DND-41 (cell line): ENCODE results near the gene RNLS.

Experiments used
- CTCF ChIP-seq: IDR thresholded peaks from 2 replicates; pipeline ENCODE4 v1.5.1; 2012; ENCODE audit warnings: borderline replicate concordance, low read length, moderate library complexity, mild to moderate bottlenecking; ENCODE audit not compliant: poor library complexity, severe bottlenecking; ENCODE audit errors: extremely low read depth
- EZH2 ChIP-seq: IDR thresholded peaks from 3 replicates; pipeline ENCODE4 v1.6.1; 2012; ENCODE audit warnings: borderline replicate concordance, low read depth, mild to moderate bottlenecking, moderate library complexity, low read length, inconsistent platforms; ENCODE audit not compliant: severe bottlenecking

GRCh38 chr10:88317099-88317498 is 266.0 kb downstream of the RNLS start:
- no peak for TF ChIP-seq CTCF
- TF ChIP-seq EZH2: no peak
